Measurements from ENCODE around the gene RNF150.

DNA sequence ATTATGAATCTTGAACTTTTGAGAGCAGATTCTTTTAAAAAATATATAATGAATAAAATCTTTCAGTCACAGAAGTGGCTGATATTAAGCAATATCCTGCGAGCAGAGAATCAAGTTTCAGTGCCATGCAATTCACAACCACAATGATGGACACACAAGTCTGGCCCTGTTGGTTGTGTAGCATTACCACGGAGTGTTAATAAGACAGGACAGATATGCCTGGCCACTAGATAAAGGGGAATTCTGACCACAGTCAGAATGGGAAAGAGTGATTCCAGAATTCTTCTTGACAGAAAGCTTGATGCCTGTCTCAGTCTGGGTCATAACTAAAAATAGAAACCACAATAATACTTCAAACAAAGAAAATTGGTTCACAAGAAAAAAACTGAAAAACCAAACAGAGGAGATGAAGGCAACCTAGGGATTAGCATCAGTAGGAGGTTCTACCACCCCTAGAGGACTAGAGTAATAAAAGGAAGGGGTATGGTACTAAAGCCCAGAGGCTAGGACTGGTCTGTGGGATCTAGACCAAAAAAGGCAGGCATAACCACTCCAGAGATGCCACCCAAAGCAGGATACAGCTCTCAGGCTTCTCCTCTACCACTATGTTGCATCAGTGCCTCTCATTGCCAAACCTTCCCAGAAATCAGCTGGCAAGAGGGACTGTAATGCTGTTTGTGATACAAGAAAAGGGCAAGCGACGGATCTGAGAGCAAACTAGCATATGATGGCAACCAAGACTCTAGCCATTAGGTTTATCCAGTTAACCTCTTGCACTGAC lies 59.0 kb downstream of the RNF150 start:
- TF ChIP-seq, protein P1, sequence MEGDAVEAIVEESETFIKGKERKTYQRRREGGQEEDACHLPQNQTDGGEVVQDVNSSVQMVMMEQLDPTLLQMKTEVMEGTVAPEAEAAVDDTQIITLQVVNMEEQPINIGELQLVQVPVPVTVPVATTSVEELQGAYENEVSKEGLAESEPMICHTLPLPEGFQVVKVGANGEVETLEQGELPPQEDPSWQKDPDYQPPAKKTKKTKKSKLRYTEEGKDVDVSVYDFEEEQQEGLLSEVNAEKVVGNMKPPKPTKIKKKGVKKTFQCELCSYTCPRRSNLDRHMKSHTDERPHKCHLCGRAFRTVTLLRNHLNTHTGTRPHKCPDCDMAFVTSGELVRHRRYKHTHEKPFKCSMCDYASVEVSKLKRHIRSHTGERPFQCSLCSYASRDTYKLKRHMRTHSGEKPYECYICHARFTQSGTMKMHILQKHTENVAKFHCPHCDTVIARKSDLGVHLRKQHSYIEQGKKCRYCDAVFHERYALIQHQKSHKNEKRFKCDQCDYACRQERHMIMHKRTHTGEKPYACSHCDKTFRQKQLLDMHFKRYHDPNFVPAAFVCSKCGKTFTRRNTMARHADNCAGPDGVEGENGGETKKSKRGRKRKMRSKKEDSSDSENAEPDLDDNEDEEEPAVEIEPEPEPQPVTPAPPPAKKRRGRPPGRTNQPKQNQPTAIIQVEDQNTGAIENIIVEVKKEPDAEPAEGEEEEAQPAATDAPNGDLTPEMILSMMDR (IDR thresholded peaks at IDR 0.05) = no peak
- no peak for TF ChIP-seq SIN3A (IDR thresholded peaks at IDR 0.05; ENCODE audit: borderline replicate concordance, insufficient read depth, low read depth, low read length)
